ENCODE results near the gene STYX.

- TF ChIP-seq, protein P1, sequence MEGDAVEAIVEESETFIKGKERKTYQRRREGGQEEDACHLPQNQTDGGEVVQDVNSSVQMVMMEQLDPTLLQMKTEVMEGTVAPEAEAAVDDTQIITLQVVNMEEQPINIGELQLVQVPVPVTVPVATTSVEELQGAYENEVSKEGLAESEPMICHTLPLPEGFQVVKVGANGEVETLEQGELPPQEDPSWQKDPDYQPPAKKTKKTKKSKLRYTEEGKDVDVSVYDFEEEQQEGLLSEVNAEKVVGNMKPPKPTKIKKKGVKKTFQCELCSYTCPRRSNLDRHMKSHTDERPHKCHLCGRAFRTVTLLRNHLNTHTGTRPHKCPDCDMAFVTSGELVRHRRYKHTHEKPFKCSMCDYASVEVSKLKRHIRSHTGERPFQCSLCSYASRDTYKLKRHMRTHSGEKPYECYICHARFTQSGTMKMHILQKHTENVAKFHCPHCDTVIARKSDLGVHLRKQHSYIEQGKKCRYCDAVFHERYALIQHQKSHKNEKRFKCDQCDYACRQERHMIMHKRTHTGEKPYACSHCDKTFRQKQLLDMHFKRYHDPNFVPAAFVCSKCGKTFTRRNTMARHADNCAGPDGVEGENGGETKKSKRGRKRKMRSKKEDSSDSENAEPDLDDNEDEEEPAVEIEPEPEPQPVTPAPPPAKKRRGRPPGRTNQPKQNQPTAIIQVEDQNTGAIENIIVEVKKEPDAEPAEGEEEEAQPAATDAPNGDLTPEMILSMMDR (conservative IDR thresholded peaks at IDR 0.05 in 1 of 2, IDR thresholded peaks at IDR 0.05 in 1 of 2; ENCODE audit: extremely low read depth in 1 of 2, insufficient read depth in 1 of 2, low read depth in 1 of 2, low read length in 2 of 2), result no peak
- TF ChIP-seq EZH2 (IDR thresholded peaks at IDR 0.05; ENCODE audit: borderline replicate concordance, low read length), result no peak
Observed at GRCh38 chr14:52700701-52701172, 29.2 kb upstream of the STYX start.

All from mammary epithelial cell (primary cell).